Epidermal melanocyte (primary cell): ENCODE results near the gene DDX10.
"Not testable (repeated sequence)": the region's sequence is repeated elsewhere in the genome, so short reads cannot be mapped to it uniquely, and the experiment has no call there.

Source experiments
- DNase-seq: peaks from one replicate; pipeline ENCODE4 v3.0.0; 2011; ENCODE audit warnings: low spot score; ENCODE audit not compliant: insufficient read length

Gene DDX10

GRCh38 chr11:108819957-108820356 is 155.1 kb downstream of the DDX10 start:
- DNase-seq, result no peak

DNA sequence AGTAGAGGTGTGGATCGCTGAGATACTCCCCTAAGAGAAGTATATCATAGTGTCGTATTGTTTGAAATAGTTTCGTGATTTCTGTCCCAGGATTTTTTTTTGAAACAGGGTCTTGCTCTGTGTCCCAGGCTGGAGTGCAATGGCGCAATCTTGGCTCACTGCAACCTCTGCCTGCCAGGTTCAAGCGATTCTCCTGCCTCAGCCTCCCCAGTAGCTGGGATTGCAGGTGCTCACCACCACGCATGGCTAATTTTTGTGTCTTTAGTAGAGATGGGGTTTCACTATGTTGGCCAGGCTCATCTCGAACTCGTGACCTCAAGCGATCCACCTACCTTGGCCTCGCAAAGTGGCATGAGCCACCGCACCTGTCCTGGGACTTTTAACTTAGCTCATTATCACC is 159.1 kb downstream of the DDX10 start:
- DNase-seq, result not testable (repeated sequence)

GRCh38 chr11:108824545-108824944 is 159.7 kb downstream of the DDX10 start:
- no peak for DNase-seq

- DNase-seq, result no peak
These were observed 160.5 kb downstream of the DDX10 start for GRCh38 chr11:108825381-108825780.

- DNase-seq, result no peak
These were observed 161.3 kb downstream of the DDX10 start for GRCh38 chr11:108826136-108826535.

- DNase-seq, result no peak
These were observed 170.8 kb downstream of the DDX10 start for GRCh38 chr11:108835624-108836023.

DNA sequence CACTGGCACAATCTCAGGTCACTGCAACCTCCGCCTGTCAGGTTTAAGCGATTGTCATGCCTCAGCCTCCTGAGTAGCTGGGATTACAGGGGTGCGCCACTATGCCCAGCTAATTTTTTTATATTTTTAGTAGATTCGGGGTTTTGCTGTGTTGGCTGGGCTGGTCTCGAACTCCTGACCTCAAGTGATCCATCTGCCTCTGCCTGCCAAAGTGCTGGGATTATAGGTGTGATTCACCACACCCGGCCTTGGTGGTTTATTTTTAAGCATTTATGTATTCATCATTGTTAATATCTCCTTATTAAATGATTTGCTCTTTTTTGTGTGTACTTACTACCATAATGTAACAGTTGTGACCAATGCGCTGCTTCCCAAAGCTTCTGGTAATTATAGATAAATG is 171.7 kb downstream of the DDX10 start:
- no peak for DNase-seq

- DNase-seq, result no peak
These were observed 173.4 kb downstream of the DDX10 start for GRCh38 chr11:108838102-108838791.

DNA sequence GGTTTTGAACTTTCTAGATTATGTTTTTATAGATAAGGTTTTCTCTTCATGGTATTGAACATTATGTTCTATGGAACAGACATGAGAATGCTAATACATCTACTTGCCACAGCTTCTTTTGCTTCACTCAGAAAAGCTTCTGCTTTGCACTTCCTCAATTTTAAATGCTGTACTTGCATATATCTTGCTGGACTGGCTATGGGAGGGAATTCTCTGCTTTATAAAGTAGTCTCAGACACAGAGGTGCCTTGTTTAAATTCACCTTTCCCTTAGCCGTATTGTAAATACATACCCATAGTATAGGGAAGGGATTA is 173.9 kb downstream of the DDX10 start:
- no peak for DNase-seq

- DNase-seq, result no peak
These were observed 181.1 kb downstream of the DDX10 start for GRCh38 chr11:108846009-108846408.

DNA sequence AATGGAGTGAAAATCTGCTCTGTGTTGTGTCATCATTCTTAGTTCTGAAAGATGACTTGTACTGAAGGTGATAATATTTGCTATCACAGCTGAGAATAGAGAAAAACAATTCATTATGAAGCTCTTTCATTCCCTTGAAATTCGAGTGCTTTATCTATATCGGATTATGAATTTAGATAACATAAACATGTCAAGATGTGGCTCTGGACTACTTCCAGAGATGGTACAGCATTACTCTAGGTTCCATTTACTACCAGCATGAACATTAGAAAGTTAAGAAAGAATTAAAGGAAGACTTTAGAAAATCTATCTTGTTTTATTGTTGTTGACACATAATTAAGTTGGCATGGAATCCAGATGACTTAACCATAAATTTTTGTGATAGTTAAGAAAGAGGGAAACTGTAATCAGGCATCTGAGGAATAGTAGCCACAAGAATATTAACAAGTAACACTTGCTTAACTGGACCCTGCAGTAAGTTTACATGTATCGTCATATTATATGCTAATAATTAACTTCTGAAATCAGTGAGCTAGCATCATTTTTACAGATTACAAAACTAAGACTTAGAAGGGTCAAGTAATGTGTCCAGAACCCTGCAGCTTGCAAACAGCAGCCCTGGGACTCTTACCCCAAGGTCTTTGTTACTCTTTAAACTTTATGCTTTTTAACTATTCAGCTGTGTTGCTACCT is 182.6 kb downstream of the DDX10 start:
- no peak for DNase-seq

DNA sequence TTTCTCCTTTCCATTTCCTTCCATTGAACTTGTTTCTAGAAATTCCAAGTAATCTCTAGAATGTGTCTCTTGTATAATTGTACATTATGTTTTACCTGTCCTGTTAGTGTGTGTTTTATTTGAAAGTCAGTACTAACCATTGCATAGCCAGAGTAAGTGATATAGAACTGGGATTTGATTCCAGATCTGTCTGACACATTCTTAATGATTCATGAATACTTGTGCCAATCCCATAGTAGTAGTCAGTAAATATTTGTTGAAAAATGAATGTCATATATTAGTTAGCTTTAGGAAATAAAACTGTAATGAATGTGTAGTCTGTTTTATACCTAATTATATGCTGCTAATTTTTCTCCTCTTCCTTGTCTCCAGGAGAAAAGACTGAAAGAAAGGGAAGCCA is 186.9 kb downstream of the DDX10 start:
- DNase-seq, result no peak

DNA sequence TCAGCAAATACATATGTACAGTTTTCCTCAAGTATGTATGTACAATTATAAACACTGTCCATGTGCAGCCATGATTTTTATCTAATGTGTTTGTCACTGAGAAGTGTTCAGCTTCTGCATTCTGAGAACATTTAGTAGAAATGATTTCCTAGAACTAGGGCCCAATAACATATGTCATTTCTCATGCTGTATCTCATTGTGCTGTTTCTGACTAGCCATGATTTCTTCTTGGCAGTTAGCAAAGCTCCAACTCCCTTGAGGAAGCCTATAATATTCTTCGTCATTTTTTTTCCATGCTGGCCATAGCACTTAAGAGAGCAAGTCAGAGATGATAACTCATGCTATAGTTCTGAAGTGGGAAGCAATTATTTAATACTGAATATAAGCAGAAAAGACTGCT is 187.8 kb downstream of the DDX10 start:
- DNase-seq, result no peak

- DNase-seq, result no peak
These were observed 188.3 kb downstream of the DDX10 start for GRCh38 chr11:108853151-108853550.

- no peak for DNase-seq
These were observed 189.0 kb downstream of the DDX10 start for GRCh38 chr11:108853864-108854263.

DNA sequence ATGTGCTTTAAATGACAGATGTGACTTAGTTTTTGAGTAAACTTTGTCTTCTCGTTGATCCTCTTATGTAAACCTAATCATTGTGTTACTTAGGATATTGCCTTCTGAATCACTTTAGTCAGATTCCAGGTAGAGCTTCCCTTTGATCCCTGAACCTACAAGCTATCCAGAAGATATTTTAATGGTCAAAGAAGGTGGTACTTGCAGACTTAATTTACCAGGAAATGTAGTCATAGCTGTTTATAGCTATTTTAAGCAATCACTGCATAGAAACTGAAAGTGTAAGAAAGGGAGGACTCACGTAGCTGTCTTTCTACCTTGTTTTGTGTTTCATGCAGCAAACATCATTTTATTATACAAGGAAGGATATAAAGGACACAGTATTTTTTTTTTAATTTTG is 189.5 kb downstream of the DDX10 start:
- DNase-seq, result no peak

GRCh38 chr11:108857382-108857781 is 192.5 kb downstream of the DDX10 start:
- DNase-seq, result no peak

GRCh38 chr11:108858622-108859021 is 193.8 kb downstream of the DDX10 start:
- DNase-seq, result no peak

DNA sequence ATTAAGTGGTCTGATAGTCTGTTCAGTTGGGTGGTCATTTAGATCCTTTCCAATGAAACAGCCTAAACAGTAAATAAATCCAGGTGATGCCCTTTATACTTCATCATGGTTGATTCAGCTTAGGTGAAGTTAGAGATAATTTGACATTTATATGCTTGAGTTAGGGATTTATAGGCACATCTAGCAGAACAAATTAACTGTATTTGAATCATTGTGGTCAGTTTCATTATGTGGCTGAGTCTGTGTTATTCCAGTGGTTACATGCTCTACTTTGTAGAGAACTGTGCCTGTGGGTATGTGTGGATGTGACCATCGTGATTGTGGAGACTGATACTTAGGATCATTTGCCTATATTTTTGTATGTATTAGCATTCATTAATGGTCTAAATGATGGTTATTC is 194.6 kb downstream of the DDX10 start:
- DNase-seq, result no peak

- DNase-seq, result no peak
These were observed 198.7 kb downstream of the DDX10 start for GRCh38 chr11:108863528-108863927.

DNA sequence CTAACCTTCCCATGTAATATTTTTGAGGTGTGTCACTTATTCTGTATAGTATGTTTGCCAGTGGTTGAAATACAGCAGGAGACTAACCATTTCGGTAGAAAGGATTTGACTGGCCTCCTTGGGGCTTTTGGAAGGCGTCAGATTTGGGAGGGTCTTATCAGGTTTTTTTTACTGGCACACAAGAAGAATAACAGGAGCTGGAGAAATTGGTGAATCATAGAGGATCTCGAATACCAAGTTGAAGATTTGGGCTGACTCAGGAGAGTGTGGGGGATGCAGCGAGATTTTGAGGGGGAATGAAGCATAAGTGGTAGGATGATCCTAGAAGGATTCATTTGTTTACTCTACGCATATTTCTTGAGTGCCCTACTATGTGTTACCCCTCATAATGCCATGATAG is 200.5 kb downstream of the DDX10 start:
- DNase-seq, result no peak

DNA sequence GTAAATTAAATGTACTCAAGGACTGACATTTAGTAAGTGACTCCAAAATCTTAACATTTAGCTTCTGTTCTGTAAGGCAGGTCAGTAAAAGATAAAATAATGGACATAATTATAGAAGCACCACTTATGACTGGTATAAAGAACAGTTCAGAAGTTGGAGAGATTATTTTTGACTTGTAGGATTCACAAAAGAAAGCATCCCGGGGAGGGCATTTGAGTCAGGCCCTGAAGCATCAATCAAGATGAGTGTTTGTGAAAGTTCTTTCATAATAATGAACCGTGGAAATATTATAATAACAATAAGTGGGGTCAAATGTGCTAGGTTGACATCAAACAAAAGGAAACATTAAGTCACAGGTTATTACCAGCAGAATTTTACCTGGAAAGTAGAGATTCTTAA is 201.9 kb downstream of the DDX10 start:
- no peak for DNase-seq

DNA sequence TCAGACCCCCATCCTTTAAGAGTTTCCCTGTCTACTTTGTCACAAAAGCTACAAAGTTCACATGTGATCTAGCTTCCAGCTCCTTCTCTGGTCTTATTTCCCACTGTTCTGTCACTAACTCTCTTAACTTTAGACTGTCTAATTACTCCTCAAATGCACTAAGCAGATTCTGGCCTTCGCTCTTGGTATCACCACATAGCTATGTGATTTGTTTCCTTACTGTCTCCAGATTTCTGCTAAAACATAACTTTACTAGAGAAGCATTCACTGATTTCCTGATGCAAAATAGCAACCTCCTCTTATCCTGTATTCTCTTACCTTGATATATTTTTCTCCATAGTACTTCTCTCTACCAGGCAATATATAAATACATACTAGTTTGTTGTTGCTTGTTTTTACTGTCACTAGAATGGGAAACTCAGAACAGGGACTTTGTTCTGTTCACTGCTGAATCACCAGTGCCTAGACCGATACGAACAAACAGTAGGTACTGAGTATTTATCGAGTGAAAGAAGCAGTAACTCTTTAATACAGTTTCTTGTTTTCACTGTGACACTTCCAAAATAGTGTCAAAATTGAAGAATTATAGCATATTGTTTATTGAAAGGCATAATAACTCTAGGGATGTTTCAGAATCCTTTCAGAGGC is 205.6 kb downstream of the DDX10 start:
- no peak for DNase-seq
